ENCODE measurements around the gene SECISBP2. TPM values are rescaled to one million over a fixed set of nuclear protein-coding genes. Genes with fewer than 3 reads are reported as not detected.

The SECISBP2 gene
- total RNA-seq, 2 donors from 2014 or later: 54.7 to 65.6 TPM

GRCh38 chr9:89304020-89304833 lies 14.1 kb upstream of the SECISBP2 start:
- H3K4me1 ChIP-seq: no peaks in the 10 kb centered on the region
- TF ChIP-seq, protein P1, sequence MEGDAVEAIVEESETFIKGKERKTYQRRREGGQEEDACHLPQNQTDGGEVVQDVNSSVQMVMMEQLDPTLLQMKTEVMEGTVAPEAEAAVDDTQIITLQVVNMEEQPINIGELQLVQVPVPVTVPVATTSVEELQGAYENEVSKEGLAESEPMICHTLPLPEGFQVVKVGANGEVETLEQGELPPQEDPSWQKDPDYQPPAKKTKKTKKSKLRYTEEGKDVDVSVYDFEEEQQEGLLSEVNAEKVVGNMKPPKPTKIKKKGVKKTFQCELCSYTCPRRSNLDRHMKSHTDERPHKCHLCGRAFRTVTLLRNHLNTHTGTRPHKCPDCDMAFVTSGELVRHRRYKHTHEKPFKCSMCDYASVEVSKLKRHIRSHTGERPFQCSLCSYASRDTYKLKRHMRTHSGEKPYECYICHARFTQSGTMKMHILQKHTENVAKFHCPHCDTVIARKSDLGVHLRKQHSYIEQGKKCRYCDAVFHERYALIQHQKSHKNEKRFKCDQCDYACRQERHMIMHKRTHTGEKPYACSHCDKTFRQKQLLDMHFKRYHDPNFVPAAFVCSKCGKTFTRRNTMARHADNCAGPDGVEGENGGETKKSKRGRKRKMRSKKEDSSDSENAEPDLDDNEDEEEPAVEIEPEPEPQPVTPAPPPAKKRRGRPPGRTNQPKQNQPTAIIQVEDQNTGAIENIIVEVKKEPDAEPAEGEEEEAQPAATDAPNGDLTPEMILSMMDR (IDR thresholded peaks at IDR 0.05): no peak
- no peak for TF ChIP-seq POLR2A (IDR thresholded peaks at IDR 0.05)
- H3K36me3 ChIP-seq (replicated peaks in 1 of 2; ENCODE audit: insufficient read depth in 1 of 2, low read depth in 2 of 2): no peaks in the 10 kb centered on the region
- WGBS, 2 donors: 79 to 87% methylated on average over 7 of the region's 7 CpGs
- H3K9me3 ChIP-seq: no peaks in the 10 kb centered on the region
- no peak overlapping the region for H3K4me3 ChIP-seq
- no peak overlapping the region for H3K27ac ChIP-seq
- H3K27me3 ChIP-seq: no peaks in the 10 kb centered on the region
- DNase-seq (no peak), ATAC-seq (no peak)
- intact Hi-C loops (cut with DNase I): no loop called here

DNA sequence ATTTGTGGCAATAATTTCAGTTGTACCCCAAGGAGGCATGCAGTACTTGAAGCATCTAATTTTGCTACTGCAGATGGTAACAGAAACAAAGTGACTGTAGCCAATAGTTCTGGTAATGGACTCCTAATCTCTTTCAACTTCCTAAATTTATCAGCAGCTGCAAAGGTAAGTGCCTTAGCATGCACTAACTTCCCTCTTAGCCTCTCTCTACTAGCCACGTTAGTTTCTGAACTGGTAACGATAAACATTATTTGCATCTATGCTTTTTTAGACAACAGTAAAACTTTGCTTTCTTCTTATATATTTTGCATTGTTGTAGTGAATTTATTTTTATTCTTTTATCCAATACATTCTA lies 13.5 kb upstream of the SECISBP2 start:
- Histone ChIP-seq H3K27me3 (no peaks in the 10 kb centered on the region), H3K27ac (no peak overlapping the region), H3K4me3 (no peak overlapping the region), H3K9me3 (no peaks in the 10 kb centered on the region), H3K36me3 (replicated peaks in 1 of 2; ENCODE audit: insufficient read depth in 1 of 2, low read depth in 2 of 2) (no peaks in the 10 kb centered on the region), H3K4me1 (peaks cover 5% of the 10 kb centered on the region)
- TF ChIP-seq, protein P1 (IDR thresholded peaks at IDR 0.05): no peak
- no peak for TF ChIP-seq POLR2A (IDR thresholded peaks at IDR 0.05)
- WGBS, 2 donors: 92 to 94% methylated on average over 2 of the region's 2 CpGs
- intact Hi-C loops (cut with DNase I): no loop called here
- ATAC-seq: no peak
- DNase-seq: no peak

DNA sequence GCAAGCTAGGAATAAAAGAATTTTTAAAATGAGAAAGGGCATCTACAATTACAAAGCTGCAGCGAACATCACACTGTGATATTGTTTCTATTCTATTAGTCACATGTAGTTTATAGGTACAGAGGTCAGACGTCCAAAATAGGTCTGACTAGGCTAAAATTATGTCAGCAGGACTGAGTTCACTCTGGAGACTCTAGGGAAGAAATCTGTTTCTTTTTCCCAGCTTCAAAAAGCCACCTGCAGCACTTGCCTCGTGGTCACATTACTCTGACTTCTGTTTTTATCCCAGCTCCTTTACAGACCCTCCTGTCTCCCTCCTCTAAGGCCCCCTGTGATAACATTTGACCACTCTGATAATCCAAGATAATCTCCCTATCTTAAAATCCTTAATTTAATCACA lies 12.4 kb upstream of the SECISBP2 start:
- peaks cover 8% of the 10 kb centered on the region for H3K4me1 ChIP-seq
- no peaks in the 10 kb centered on the region for H3K27me3 ChIP-seq
- no peaks in the 10 kb centered on the region for H3K36me3 ChIP-seq (replicated peaks in 1 of 2; ENCODE audit: insufficient read depth in 1 of 2, low read depth in 2 of 2)
- 70 to 85% methylated on average over 3 of the region's 3 CpGs for WGBS, 2 donors
- no peak overlapping the region for H3K27ac ChIP-seq
- no peak overlapping the region for H3K4me3 ChIP-seq
- ATAC-seq (no peak), DNase-seq (no peak)
- TF ChIP-seq, protein P1 (IDR thresholded peaks at IDR 0.05): no peak
- no peak for TF ChIP-seq POLR2A (IDR thresholded peaks at IDR 0.05)
- intact Hi-C loops (cut with DNase I): no loop called here
- no peaks in the 10 kb centered on the region for H3K9me3 ChIP-seq

DNA sequence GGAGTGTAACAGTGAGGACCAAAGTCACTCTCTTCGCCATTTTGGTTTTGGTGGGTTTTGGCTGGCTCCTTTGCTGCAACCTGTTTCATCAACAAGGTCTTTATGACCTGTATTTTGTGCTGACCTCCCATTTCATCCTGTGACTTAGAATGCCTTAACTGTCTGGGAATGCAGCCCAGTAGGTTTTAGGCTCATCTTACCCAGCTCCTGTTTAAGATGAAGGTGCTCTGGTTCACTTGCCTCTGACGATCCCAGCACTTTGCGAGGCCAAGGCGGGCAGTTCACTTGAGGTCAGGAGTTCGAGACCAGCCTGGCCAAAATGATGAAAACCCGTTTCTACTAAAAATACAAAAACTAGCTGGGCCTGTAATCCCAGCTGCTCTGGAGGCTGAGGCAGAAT lies 9.1 kb upstream of the SECISBP2 start:
- DNase-seq: no peak
- TF ChIP-seq, protein P1 (IDR thresholded peaks at IDR 0.05): no peak
- TF ChIP-seq POLR2A (IDR thresholded peaks at IDR 0.05): no peak
- intact Hi-C loops (cut with DNase I): no loop called here
- no peak for ATAC-seq
- Histone ChIP-seq H3K9me3 (no peaks in the 10 kb centered on the region), H3K4me1 (peaks cover 22% of the 10 kb centered on the region), H3K4me3 (no peak overlapping the region), H3K27me3 (no peaks in the 10 kb centered on the region), H3K36me3 (replicated peaks in 1 of 2; ENCODE audit: insufficient read depth in 1 of 2, low read depth in 2 of 2) (no peaks in the 10 kb centered on the region), H3K27ac (no peak overlapping the region)
- 92 to 93% methylated on average over 6 of the region's 6 CpGs for WGBS, 2 donors

All from body of pancreas (tissue), 4 donors.